COLO668 (cell line): ENCODE data around the gene SAMD14.

Experiments used
- DNase-seq: peaks from one replicate; lab custom pipeline; 2025; ENCODE audit not compliant: unreplicated experiment; lab: John Stamatoyannopoulos, UW

SAMD14 gene

GRCh38 chr17:50113624-50114320 is 16.2 kb downstream of the SAMD14 start:
- DNase-seq = no peak

DNA sequence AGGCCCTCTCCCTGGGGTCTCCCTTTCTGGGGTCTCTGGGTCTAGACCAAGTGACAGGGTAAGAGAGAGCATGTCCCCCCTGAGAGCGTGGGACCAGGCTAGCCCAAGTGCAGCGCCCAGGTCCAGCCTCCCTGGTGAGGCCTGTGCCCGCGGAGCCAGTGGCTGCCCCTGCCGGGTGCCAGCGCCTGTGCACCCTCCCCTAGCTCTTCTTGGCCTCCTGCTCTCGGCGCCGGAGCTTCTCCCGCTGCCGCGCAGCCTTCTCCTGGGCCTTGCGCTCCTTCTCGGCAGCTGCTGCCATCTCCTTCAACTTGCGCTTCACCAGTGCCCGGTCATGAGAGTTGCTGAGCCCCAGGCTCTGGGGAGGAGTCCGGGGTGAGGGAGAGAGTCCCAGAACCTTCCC is 17.3 kb downstream of the SAMD14 start:
- DNase-seq = no peak

GRCh38 chr17:50111673-50112655 is 18.0 kb downstream of the SAMD14 start:
- DNase-seq = no peak

GRCh38 chr17:50110591-50111349 is 19.2 kb downstream of the SAMD14 start:
- DNase-seq = no peak

DNA sequence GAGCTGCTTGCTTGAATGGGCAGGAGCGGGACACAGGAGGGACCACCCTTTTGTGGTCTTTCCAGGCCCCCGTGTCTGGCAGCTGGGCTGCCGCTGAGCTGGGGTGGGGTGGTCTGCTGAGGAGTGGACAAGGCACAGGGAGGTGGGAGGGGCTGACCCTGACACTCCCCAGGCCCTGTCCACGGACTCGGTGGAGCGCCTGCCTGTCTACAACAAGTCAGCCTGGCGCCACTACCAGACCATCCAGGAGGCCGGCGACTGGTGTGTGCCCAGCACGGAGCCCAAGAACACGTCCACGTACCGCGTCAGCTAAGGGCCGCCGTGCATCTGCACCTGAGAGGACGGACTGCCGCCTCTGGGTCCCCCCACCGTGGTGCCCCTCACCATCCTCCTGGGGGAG is 20.2 kb downstream of the SAMD14 start:
- DNase-seq = no peak

DNA sequence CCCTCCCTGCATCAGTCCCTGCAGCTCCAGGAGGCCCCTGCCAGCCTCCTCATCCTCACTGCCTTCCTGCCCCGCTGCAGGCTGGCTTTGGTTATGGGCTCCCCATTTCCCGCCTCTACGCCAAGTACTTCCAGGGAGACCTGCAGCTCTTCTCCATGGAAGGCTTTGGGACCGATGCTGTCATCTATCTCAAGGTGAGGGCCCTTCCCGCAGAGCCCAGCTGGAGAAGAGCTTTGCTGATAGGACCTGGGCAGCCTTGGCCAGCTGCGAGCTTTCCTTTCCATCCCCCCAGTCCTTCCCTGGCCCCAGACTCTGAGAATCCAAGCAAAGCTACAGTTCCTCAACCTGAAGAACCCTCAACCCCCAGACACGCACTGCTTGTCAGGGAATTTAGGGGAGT is 20.8 kb downstream of the SAMD14 start:
- DNase-seq = no peak

DNA sequence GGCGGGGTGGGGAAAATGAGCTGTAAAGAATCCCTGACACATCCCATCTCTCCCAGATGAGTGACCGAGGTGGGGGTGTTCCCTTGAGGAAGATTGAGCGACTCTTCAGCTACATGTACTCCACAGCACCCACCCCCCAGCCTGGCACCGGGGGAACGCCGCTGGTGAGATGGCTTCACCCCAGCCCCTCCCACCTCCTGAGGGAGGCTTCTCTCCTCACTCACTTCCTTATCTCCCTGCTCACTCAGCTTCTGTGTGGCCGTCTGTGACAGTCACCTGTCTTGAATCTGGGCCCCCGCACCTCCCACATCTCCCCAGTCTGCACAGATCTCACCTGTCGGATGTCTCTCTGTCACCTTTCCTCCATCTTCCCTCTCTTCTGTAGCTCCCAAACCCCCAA is 21.4 kb downstream of the SAMD14 start:
- DNase-seq = no peak

DNA sequence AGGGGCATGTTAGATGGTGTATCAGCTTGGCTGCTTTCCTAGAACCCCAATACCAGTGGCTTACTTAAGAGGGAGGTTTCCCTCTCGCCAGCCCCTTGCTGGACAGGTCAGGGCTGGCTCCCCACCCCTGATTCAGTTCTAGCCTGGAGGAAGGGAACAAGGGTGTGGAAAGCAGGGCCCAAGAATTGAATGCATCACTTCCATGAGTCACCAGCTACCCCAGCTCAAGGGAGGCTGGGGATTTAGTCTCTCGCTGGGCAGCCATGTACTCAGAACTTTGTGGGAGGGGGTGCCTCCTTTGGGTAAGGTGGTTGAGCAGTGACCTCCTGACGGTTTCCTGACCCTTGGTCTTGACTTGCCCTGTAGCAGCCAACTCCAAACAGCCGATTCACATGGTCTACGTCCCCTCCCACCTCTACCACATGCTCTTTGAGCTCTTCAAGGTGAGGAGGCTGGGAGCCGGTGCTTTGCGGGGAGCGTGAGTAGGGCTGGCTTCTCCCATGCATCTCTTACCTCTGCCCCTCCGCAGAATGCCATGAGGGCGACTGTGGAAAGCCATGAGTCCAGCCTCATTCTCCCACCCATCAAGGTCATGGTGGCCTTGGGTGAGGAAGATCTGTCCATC is 22.1 kb downstream of the SAMD14 start:
- DNase-seq = no peak

DNA sequence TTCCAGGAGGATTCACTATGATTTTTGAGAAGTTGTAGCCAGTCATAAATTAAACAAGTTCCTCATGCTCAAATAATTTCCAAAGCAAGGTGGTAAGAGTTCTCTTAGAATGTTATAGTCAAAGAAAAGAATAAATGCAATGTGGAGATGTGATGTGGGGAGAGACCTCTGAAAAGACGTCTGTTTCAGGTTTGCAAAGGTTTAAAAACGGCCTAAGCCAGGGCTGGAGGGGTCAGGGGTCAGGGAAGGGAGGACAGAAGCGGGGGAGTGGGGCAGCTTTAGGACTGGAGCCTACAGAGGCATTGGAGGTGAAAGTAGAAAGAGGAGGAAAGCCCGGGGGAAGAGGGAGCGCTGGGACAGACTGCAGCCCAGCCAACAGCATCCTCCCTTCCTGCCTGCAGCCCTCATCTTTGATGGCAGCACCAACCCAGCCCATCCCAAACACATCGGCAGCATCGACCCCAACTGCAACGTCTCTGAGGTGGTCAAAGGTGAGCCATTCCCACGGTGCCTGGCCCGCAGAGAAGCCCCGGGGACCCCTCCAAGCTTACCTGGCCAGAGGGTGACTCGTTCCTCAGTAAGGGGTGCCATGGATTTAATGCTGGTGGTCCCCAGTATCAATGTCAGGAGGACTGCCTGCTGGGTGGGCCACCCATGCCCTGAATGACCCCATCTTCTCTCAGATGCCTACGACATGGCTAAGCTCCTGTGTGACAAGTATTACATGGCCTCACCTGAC is 23.4 kb downstream of the SAMD14 start:
- no peak for DNase-seq

GRCh38 chr17:50105811-50106210 is 24.1 kb downstream of the SAMD14 start:
- no peak for DNase-seq

- DNase-seq = no peak
These were observed 26.0 kb downstream of the SAMD14 start for GRCh38 chr17:50103941-50104340.

DNA sequence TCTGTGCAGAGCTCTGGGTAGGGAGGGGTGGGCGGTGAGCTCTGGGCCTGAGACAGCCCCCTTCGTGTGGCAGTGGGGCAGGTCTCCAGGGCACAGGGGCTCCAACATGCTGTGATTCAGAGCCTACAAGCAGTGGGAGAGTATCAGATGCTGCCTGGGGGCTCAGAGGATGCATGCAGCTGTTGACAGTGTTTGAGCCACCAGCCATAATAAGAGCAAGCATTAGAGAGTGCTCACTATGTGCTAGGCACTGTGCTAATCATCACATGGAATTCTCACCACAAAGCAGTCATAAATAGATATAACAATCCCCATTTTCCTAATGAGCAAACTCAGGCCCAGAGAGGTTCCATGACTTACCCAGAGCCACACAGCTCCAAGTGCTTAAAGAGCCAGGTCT is 26.7 kb downstream of the SAMD14 start:
- no peak for DNase-seq

DNA sequence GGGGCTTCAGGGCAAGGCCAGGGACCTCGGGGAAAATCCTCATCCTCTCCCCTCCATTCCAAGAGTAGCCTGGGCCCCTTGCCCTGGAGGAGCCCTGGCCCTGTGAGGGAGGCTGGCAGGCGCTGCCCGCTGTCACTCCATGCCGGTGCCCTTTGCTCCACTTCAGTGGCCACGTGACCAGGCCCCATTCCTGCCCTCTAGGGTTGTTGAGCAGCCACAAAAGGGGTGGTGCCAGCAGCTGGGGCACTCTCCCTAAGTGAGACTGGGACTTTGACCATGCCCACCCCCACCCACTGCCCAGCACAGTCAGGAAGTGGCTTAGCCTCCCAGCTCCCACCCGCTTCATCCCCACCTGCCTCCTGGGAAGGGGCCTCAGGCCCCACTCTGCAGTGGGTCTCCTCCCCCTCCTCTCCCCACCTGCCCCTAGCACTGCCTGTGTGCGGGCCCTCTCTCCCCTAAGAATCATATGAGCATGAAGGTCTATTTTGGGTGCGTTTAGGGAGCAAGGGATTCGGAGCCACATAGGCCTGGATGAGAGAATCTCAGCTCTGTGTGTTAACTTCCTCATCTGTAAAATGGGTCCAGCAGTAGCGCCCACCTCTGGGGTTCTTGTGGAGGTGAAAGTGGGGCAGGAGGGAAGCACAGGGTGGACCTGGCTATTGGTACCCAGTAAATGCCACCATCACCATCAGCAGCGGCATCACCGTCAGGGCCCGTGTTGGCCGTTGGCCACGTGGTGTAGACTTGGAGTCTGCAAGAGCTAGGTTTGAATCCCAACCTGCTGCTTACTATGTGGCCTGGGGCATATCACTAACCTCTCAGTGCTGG is 27.6 kb downstream of the SAMD14 start:
- peak; percentile 60 for DNase-seq

DNA sequence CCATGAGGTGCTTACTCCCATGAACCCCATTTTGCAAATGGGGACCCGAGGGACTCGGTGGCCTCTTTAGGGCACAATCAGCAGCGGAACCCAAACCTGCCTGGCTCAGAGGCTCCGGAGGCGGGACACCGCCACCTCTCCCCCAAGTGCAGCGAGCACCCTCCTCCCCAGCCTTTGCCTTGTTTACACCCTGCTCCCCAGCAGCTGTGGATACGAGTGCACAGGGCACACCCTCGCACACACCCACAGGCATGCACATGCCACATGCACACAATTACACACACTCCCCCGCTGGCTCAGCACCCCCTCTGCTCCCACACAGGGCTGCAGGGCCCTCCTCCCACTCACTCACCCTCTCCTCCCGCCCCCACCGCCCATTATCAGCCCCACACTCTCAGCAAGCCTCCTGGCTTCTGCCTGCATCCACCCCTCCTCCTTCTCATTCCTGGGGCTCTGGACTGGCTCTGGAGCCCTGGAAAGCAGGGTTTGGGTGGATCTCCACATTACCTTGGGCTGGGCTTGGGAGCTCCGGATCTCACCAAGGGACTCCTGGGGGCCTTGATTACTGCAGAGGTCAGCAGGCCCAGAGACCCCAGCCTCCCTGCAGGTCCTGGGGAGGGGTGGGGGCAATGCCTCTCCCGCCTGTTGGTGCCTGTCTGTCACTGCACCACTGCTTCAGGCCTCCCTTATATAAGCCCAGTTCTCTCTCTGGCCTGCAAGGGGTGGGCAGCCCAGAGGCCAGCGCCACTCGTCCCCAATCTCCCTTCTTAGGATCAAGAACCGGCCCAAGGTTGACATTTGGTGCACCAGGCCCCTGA is 28.4 kb downstream of the SAMD14 start:
- peak; percentile 44 for DNase-seq

DNA sequence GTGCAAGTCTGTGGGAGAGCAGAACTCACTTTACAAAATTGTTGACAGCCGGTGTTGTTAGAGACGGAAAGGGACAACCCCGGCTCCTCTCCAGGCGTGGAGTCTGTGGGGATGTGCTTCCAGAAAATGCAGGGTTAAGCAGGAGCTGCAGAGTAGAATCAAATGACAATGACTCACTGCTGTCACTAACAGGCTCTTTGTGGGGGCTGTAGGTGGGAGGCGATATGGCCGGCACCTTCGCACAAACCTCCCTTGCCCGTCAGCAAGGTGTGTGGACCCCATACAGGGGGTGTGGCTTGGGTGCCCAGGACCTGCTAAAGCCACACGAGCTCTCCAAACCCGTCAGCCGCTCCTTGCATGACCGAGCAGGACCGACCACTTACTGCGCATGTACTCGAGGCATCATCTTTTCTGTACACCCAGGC is 29.0 kb downstream of the SAMD14 start:
- DNase-seq = peak; percentile 44

DNA sequence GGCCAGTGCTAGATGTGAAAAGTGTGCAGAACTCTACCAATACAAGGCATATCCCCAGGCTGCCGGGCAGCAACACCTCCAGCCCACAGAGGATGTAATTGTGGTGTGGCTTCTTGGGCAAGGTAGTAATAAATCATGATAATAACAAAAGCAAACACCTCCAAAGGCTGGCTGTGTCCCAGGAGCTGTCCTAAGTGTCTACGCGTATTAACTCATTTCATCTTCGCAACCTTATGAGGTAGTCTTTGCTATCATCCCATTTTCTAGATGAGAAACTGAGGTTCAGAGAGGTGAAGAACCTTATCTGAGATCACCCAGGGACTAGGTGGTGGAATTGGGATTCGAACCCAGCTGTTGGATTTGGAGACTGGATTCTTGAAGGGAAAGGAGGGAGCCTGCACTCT is 29.5 kb downstream of the SAMD14 start:
- no peak for DNase-seq

GRCh38 chr17:50099003-50099402 is 31.0 kb downstream of the SAMD14 start:
- no peak for DNase-seq

- DNase-seq = no peak
These were observed 31.4 kb downstream of the SAMD14 start for GRCh38 chr17:50098583-50098982.

DNA sequence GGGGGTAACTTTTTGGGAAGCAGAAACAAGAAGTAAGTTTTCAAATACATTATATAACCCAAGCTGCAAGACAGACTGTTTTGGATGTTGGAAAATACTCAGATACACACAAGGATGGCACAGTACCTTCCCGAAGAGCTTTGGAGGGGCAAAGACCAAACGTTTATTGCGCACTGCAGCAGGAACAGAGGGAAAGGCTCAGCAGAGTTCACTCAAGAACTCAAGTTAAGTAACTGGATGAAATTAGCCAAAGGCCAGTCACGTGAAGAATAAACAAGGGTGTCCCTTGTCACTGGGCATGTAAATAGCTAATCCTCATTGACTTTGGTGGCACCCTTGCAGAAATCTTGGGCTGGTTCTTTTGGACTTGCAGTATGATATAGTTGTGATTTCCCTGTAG is 32.0 kb downstream of the SAMD14 start:
- DNase-seq = no peak
